ENCODE measurements around the gene PRTG.

Gene PRTG

DNA sequence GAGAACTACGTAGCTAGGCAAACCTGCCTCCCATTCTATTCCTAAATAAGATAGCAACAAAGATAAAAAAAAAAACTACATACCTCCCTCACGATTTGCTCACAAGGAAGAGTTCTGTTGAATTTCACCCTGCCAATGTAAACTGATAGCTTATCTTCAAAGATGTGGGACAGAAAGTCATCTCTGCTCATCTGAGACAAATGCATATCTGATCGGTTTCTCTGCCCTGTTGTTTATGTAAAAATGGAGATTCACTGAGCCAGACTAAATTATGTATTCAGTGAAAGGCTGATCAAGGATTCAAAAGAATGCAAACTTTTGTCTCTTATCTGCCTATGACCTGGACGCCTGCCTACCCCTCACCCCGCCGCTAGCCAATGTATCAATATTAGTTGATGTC is 166.0 kb downstream of the PRTG start:
- Histone ChIP-seq H3K4me3 (no peak overlapping the region), H3K27me3 (ENCODE audit: low read depth) (no peaks in the 10 kb centered on the region), H3K36me3 (replicated peaks) (no peaks in the 10 kb centered on the region), H3K4me1 (no peaks in the 10 kb centered on the region), H3K9me3 (no peaks in the 10 kb centered on the region)
- in situ Hi-C loops (cut with MboI; ENCODE audit: low sequenced_read_pairs), result no loop called here
- DNase-seq (ENCODE audit: low spot score in 2 of 2), result no peak

DNA sequence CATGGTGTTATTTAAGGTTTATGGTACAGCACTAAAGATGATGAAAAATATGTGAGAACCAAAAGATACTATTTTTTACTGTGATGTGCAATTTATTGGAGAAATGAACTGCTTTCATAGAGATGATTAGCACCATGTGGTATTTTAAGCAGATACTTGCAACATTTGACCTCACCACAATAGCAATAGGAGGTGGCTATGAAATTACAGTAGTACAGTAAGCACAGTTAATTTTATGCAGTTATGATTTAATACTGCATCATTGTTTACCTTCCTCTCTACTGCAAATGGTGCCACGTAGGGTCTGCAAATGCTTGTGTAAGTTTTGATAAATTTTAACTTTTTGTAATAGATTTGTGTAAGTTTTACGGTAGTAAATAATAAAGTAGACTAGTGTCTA is 168.9 kb downstream of the PRTG start:
- in situ Hi-C loops (cut with MboI; ENCODE audit: low sequenced_read_pairs), result no loop called here
- Histone ChIP-seq H3K4me3 (no peak overlapping the region), H3K9me3 (no peaks in the 10 kb centered on the region), H3K27me3 (ENCODE audit: low read depth) (no peaks in the 10 kb centered on the region), H3K4me1 (no peaks in the 10 kb centered on the region), H3K36me3 (replicated peaks) (no peaks in the 10 kb centered on the region; the same call in 1 of the 2 replicates)
- no peak for DNase-seq (ENCODE audit: low spot score in 2 of 2)

DNA sequence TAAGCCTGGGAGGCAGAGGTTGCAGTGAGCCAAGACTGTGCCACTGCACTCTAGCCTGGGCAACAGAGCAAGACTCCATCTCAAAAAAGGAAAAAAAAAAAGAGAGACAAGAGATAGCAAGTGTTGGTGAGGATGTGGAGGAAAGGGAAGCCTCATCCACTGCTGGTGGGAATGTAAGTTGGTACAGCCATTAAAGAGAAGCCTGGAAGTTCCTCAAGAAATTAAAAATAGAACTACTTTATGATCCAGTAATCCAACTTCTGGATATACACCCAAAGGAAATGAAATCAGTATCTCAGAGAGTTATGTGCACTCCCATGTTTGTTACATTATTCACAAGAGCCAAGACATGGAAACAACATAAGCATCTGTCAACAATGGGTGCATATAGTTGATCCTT is 169.7 kb downstream of the PRTG start:
- Histone ChIP-seq H3K27me3 (ENCODE audit: low read depth) (no peaks in the 10 kb centered on the region), H3K36me3 (replicated peaks) (no peaks in the 10 kb centered on the region; the same call in 1 of the 2 replicates), H3K4me3 (no peak overlapping the region), H3K9me3 (no peaks in the 10 kb centered on the region), H3K4me1 (no peaks in the 10 kb centered on the region)
- no peak for DNase-seq (ENCODE audit: low spot score in 2 of 2)
- in situ Hi-C loops (cut with MboI; ENCODE audit: low sequenced_read_pairs), result no loop called here

DNA sequence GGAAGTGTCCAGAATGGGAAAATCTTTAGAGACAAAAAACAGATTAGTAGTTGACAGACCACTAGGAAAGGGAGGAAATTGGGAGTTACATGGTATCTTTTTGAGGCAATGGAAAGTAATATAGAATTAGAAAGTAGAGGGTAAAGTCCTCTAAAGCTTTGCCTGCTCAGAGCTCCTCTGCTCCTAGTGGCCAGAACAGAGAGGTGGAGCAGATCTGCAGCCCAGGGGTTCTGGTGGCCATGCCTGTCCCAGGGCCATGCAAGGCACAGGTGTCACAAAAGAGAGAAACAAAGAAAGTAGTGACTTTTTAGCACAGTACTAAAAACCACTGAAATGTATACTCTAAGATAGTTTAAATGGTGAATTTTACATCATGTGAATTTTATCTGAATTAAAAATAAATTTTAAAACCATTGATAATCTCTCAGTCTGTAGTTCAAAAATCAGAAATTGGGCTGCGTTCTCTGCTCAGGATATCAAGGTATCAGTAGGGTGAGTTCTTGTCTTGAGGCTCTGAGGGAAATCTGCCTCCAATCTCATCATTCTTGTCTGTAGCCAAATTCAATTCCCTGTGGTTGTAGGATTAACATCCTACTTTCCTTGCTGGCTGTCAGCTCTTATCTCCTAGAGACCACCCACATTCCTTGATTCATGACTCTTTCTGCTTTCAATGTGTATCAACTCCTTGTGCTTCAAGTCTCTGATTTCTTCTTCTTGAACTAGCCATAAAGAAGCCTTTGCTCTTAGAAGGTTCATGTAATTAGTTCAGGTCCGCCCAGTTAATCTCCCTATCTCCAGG is 178.4 kb downstream of the PRTG start:
- in situ Hi-C loops (cut with MboI; ENCODE audit: low sequenced_read_pairs), result no loop called here
- H3K27me3 ChIP-seq (ENCODE audit: low read depth), result no peaks in the 10 kb centered on the region
- H3K4me3 ChIP-seq, result no peak overlapping the region
- no peak for DNase-seq (ENCODE audit: low spot score in 2 of 2)
- peaks cover 11% of the 10 kb centered on the region for H3K9me3 ChIP-seq
- no peaks in the 10 kb centered on the region; the same call in 1 of the 2 replicates for H3K36me3 ChIP-seq (replicated peaks)
- H3K4me1 ChIP-seq, result no peaks in the 10 kb centered on the region

DNA sequence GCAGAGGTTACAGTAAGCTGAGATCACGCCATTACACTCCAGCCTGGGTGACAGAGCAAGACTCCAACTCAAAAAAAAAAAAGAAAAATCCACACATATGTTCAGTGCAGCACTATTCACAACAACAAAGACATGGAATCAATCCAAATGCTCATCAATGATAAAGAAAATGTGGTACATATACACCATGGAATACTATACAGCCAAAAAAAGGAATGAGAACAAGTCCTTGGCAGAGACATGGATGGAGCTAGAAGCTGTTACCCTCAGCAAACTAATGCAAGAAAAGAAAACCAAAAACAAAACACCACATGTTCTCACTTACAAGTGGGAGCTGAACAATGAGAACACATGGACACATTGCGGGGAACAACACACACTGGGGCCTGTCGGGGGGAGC is 180.4 kb downstream of the PRTG start:
- in situ Hi-C loops (cut with MboI; ENCODE audit: low sequenced_read_pairs), result no loop called here
- Histone ChIP-seq H3K4me1 (no peaks in the 10 kb centered on the region), H3K27me3 (ENCODE audit: low read depth) (no peaks in the 10 kb centered on the region), H3K4me3 (no peak overlapping the region), H3K36me3 (replicated peaks) (no peaks in the 10 kb centered on the region; the same call in 1 of the 2 replicates), H3K9me3 (peaks cover 14% of the 10 kb centered on the region)
- no peak for DNase-seq (ENCODE audit: low spot score in 2 of 2)

Data from HAP-1 (cell line).